ENCODE data around the gene CCDC13.

DNA sequence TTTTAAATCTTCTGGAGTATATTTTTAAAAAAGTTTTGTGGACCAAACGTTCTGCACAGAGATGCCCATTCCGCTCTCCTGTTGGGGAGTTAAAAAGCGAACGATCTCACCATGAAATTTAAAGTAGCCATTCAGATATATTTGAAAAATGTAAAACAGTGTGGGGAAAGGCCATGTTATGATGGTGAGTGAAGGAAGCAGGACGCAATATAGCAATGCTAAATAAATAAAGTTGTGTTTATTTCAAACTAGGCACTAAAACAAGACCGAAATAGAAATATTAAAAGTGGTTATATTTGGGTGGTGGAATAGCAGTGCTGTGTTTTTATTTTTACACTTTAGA lies 327 bp upstream of the CCDC13 start:
- no peak for TF ChIP-seq POLR2AphosphoS5 (IDR thresholded peaks at IDR 0.05; ENCODE audit: low read depth)
- TF ChIP-seq, protein P1, sequence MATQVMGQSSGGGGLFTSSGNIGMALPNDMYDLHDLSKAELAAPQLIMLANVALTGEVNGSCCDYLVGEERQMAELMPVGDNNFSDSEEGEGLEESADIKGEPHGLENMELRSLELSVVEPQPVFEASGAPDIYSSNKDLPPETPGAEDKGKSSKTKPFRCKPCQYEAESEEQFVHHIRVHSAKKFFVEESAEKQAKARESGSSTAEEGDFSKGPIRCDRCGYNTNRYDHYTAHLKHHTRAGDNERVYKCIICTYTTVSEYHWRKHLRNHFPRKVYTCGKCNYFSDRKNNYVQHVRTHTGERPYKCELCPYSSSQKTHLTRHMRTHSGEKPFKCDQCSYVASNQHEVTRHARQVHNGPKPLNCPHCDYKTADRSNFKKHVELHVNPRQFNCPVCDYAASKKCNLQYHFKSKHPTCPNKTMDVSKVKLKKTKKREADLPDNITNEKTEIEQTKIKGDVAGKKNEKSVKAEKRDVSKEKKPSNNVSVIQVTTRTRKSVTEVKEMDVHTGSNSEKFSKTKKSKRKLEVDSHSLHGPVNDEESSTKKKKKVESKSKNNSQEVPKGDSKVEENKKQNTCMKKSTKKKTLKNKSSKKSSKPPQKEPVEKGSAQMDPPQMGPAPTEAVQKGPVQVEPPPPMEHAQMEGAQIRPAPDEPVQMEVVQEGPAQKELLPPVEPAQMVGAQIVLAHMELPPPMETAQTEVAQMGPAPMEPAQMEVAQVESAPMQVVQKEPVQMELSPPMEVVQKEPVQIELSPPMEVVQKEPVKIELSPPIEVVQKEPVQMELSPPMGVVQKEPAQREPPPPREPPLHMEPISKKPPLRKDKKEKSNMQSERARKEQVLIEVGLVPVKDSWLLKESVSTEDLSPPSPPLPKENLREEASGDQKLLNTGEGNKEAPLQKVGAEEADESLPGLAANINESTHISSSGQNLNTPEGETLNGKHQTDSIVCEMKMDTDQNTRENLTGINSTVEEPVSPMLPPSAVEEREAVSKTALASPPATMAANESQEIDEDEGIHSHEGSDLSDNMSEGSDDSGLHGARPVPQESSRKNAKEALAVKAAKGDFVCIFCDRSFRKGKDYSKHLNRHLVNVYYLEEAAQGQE (IDR thresholded peaks at IDR 0.05; ENCODE audit: insufficient replicate concordance, low read depth) = no peak
- no peak for TF ChIP-seq CTCF (IDR thresholded peaks at IDR 0.05; ENCODE audit: insufficient read depth, low read length)
- TF ChIP-seq GABPA (IDR thresholded peaks at IDR 0.05; ENCODE audit: low read depth) = no peak
